Kidney (tissue), 14 donors: ENCODE measurements around the gene CLCA4. TPM values are rescaled to one million over a fixed set of nuclear protein-coding genes. Genes with fewer than 3 reads are reported as not detected.

ENCODE experiments used
- DNase-seq, 5 donors: peaks; one replicate each; pipeline ENCODE4 v3.0.0-alpha.2; 2013 to 2020
- FAIRE-seq: peaks from 2 replicates; lab custom pipeline; 2012; peaks lifted over from hg19 to GRCh38; lab: Jason Lieb, UNC
- H3K27ac ChIP-seq, 2 donors: one replicate each; pipeline ENCODE4 v1.7.0; 2013; ENCODE audit warnings: low read depth in 2 of 2, low read length in 2 of 2, inconsistent platforms in 1 of 2
- H3K27me3 ChIP-seq: one replicate; pipeline ENCODE4 v1.7.1; 2013; ENCODE audit warnings: low read length, inconsistent platforms; ENCODE audit not compliant: control insufficient read depth, insufficient read depth
- H3K36me3 ChIP-seq, 3 donors: one replicate each; pipeline versions ENCODE4 v1.7.0 to v1.7.1; 2013; ENCODE audit warnings: low read length in 3 of 3, control low read depth in 1 of 3, inconsistent platforms in 1 of 3; ENCODE audit not compliant: insufficient read depth in 3 of 3, control insufficient read depth in 2 of 3
- H3K4me1 ChIP-seq, 3 donors: one replicate each; pipeline versions ENCODE4 v1.7.0 to v1.7.1; 2013; ENCODE audit warnings: low read length in 3 of 3, inconsistent platforms in 1 of 3, low read depth in 1 of 3; ENCODE audit not compliant: control insufficient read depth in 2 of 3, insufficient read depth in 2 of 3
- H3K4me3 ChIP-seq, 3 donors: one replicate each; pipeline versions ENCODE4 v1.7.0 to v1.8.1; 2013; ENCODE audit warnings: low read length in 3 of 3, control low read depth in 1 of 3, inconsistent platforms in 1 of 3
- H3K9ac ChIP-seq, 3 donors: one replicate each; pipeline versions ENCODE4 v1.7.0 to v1.7.1; 2013; ENCODE audit warnings: low read length in 3 of 3, control low read depth in 1 of 3, inconsistent platforms in 1 of 3
- H3K9me3 ChIP-seq, 3 donors: one replicate each; pipeline versions ENCODE4 v1.7.0 to v1.7.1; 2013; ENCODE audit warnings: low read length in 3 of 3, control low read depth in 1 of 3, inconsistent platforms in 1 of 3; ENCODE audit not compliant: control insufficient read depth in 2 of 3, insufficient read depth in 1 of 3
- intact Hi-C: fragments of 100-400 bp; cut with DNase I; formaldehyde crosslinking; loops from one replicate; pipeline ENCODE4 v1.11.1; 2022
- polyA plus RNA-seq: library from polyadenylated mRNA; stranded (reverse); fragments of 350-450 nt; fragmentation: Illumina TruSeq; extraction: RNeasy Lipid Tissue Mini Kit (QIAGEN cat#74804); gene quantifications from one replicate; pipeline ENCODE4 v1.2.3, GENCODE V29; 2014; ENCODE audit warnings: low read depth, low replicate concordance; ENCODE audit not compliant: insufficient read depth
- total RNA-seq: library from RNA; stranded (reverse); fragmentation: NEBNext Ultra II Directional; extraction: Animal tissue kit (Norgen Biotek cat#: 25700); gene quantifications from one replicate; pipeline ENCODE4 v1.2.1, GENCODE V29; 2021
- TF ChIP-seq, protein P1 (sequence below): IDR thresholded peaks from 3 replicates; pipeline ENCODE4 v1.5.1; 2012; ENCODE audit warnings: mild to moderate bottlenecking, moderate library complexity, borderline replicate concordance; ENCODE audit not compliant: insufficient read depth; ENCODE audit errors: extremely low read depth
- donor health status: control.
- donor health status: control.
- donor health status: control.
- donor health status: control.
- donor health status: control.
- donor health status: DM: yes; HTN: yes; CAD: no.
- donor health status: Normal renal cell carcinoma (clear cell type).

CLCA4 gene
- total and polyA plus RNA-seq, 2 donors from 2014 or later: 0.13 TPM; not detected in 1

DNA sequence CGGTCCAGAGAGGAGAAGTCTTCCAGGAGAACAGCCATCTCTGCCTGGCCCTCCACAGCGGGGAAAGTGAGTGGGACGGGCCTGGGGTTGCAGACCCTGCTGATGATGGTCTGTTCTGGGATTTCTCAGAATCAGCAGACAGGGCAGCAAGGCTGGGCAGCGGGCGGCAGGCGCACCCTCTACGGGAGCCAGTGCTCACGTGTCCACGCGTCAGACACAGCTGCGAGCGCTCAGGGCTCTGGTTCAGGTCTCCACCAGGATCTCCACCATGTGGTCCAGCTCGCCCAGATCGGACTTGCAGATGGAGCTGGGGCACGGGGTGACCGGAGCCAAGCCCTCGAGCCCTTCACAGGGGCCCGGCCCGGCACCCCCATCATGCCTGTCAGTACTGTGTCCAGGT, 5.5 kb downstream of the CLCA4 start:
- Histone ChIP-seq H3K27me3 (no peaks in the 10 kb centered on the region), H3K4me1 (no peaks in the 10 kb centered on the region), H3K36me3 (no peaks in the 10 kb centered on the region), H3K9ac (no peak overlapping the region), H3K27ac (no peak overlapping the region), H3K9me3 (no peaks in the 10 kb centered on the region), H3K4me3 (no peak overlapping the region)
- DNase-seq (peak in 1 of 5 donors; percentile 61), FAIRE-seq (no peak)
- intact Hi-C loops: no loop called here
- TF ChIP-seq, protein P1, sequence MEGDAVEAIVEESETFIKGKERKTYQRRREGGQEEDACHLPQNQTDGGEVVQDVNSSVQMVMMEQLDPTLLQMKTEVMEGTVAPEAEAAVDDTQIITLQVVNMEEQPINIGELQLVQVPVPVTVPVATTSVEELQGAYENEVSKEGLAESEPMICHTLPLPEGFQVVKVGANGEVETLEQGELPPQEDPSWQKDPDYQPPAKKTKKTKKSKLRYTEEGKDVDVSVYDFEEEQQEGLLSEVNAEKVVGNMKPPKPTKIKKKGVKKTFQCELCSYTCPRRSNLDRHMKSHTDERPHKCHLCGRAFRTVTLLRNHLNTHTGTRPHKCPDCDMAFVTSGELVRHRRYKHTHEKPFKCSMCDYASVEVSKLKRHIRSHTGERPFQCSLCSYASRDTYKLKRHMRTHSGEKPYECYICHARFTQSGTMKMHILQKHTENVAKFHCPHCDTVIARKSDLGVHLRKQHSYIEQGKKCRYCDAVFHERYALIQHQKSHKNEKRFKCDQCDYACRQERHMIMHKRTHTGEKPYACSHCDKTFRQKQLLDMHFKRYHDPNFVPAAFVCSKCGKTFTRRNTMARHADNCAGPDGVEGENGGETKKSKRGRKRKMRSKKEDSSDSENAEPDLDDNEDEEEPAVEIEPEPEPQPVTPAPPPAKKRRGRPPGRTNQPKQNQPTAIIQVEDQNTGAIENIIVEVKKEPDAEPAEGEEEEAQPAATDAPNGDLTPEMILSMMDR: no peak

GRCh38 chr1:86557739-86558138, 10.9 kb downstream of the CLCA4 start:
- TF ChIP-seq, protein P1: no peak
- Histone ChIP-seq H3K9ac (no peak overlapping the region), H3K27ac (no peak overlapping the region), H3K27me3 (no peaks in the 10 kb centered on the region), H3K9me3 (no peaks in the 10 kb centered on the region), H3K36me3 (no peaks in the 10 kb centered on the region), H3K4me1 (no peaks in the 10 kb centered on the region), H3K4me3 (no peak overlapping the region)
- intact Hi-C loops: no loop called here
- no peak for FAIRE-seq
- DNase-seq: no peak

GRCh38 chr1:86563849-86564248, 17.0 kb downstream of the CLCA4 start:
- DNase-seq (no peak), FAIRE-seq (no peak)
- no peak overlapping the region for H3K27ac ChIP-seq
- TF ChIP-seq, protein P1: no peak
- H3K4me3 ChIP-seq: no peak overlapping the region
- intact Hi-C loops: no loop called here
- H3K9me3 ChIP-seq: no peaks in the 10 kb centered on the region
- H3K36me3 ChIP-seq: no peaks in the 10 kb centered on the region
- H3K9ac ChIP-seq: no peak overlapping the region
- no peaks in the 10 kb centered on the region for H3K27me3 ChIP-seq
- H3K4me1 ChIP-seq: no peaks in the 10 kb centered on the region

DNA sequence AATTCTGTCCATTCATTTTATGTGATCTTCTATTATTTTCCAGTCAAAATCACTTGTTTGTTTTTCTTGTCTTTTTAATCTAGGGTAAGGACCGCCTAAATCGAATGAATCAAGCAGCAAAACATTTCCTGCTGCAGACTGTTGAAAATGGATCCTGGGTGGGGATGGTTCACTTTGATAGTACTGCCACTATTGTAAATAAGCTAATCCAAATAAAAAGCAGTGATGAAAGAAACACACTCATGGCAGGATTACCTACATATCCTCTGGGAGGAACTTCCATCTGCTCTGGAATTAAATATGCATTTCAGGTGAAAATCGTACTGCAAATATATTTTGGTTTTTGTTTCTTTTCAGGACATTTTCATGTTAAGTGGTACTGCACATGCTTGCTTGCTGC, 20.5 kb downstream of the CLCA4 start:
- DNase-seq: no peak
- Histone ChIP-seq H3K36me3 (no peaks in the 10 kb centered on the region), H3K9ac (no peak overlapping the region), H3K4me1 (no peaks in the 10 kb centered on the region), H3K9me3 (no peaks in the 10 kb centered on the region), H3K27me3 (no peaks in the 10 kb centered on the region), H3K27ac (no peak overlapping the region), H3K4me3 (no peak overlapping the region)
- no peak for FAIRE-seq
- TF ChIP-seq, protein P1: no peak
- intact Hi-C loops: no loop called here
